GM19467 (cell line): ENCODE measurements around the gene ZNF331.

Experiments used
- ATAC-seq: cut with Tn5 transposase; IDR thresholded peaks from one replicate; pipeline ENCODE4 v1.9.1; 2021; ENCODE audit warnings: mild to moderate bottlenecking, moderate library complexity; ENCODE audit not compliant: unreplicated experiment

ZNF331 gene

DNA sequence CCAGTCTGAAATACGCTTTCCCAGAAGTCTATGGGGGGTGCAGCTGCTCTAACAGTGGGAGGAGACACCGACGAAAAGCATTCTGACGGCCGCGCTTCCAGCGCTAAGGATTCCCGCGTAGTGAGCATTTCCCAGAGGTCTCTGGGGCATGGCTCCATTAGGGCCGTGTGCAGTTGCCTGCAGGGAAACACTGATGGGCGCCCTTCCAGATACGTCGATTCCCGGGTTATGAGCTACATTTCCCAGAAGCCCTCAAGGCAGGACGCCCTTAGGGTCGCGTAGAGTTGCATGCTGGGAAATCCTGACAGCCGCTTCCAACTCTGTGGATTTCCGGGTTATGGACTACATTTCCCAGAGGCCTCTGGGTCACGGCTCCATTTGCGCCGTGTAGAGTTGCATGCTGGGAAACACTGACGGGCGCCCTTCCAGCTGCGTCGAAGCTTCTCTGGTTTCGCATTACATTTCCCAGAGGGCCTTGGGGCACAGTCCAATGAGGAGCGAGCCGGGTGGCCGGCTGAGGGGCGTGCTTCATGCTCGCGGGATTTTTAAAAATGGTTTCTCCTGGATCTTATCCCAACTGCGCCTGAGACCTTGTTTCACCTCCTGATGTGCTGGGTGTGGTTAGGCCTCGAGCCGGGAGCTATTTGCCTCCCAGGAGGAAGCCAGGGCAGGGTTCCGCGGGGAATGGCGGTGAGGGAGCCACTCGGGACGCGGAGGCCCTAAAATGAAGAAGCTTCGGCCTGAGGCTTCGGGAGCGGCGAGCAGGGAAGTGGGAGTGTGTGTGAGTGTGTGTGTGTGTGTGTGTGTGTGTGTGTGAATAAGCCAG, 17.2 kb upstream of the ZNF331 start:
- peak; percentile 88 for ATAC-seq

GRCh38 chr19:53521373-53522202, 16.4 kb upstream of the ZNF331 start:
- no peak for ATAC-seq

- ATAC-seq = no peak
Observed at GRCh38 chr19:53525922-53526321, 12.0 kb upstream of the ZNF331 start.

- ATAC-seq = no peak
Observed at GRCh38 chr19:53530622-53531021, 7.3 kb upstream of the ZNF331 start.

DNA sequence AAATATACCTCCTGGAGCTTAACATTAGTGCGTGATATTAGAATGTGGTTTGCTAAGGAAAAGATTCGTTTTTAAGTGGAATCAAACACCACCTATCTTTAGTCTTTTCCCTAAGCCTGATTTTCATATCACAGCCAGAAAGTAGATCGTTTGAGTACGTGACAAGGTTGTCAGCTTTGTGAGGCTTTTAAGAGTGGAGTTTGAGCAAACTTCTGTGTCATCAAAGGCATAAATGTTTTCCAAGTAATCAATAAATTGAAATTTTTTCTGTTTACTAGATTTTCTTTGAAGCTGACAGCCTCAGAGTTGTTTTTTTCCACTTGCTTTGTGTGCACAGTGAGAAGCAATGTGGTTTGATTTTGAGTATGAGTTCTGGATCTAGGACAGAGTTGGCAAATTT, 6.5 kb upstream of the ZNF331 start:
- no peak for ATAC-seq

- ATAC-seq = no peak
Observed at GRCh38 chr19:53532362-53532761, 5.6 kb upstream of the ZNF331 start.

- no peak for ATAC-seq
Observed at GRCh38 chr19:53536225-53536548, 1.8 kb upstream of the ZNF331 start.

GRCh38 chr19:53537121-53537520, 824 bp upstream of the ZNF331 start:
- ATAC-seq = no peak

- no peak for ATAC-seq
Observed at GRCh38 chr19:53538378-53539109, 599 bp downstream of the ZNF331 start.

- ATAC-seq = no peak
Observed at GRCh38 chr19:53540091-53540490, 2.1 kb downstream of the ZNF331 start.

- ATAC-seq = no peak
Observed at GRCh38 chr19:53541971-53542370, 4.0 kb downstream of the ZNF331 start.

DNA sequence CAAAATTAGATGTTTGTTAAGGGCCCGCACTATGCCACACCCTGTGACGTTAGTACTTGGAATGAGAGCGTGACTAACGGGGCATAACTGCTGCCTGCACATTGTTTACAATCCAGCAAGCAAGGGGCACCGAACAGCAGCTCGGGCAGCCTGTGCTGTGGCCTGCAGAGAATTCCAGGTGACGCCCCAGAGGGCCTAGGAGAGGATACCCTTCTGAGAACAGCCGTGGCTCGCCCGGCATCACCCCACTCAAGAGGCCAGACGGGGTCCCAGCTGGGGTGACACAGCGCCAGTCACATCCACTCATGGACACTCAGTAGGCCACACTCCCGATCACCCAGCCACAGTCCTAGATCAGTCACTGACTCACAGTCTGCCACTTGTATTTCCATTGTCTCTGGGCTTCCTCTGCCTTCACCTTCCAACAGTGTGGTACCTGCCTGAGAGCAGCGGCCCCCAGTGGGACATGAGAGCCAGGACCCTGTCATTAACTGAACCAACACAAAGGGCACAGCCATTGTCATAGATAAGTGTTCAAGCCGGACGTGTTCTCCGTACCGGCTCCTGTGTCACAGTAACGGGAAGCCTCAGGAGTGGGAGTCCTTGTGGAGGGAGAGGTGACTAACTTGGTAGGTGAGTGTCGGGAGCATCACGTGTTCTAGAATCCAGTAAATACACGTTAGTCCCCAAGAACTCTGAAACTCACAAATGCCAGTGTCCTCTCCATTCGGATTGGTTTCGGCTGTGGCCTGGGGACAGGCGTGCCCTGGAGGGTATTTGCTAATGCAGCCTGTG, 7.5 kb downstream of the ZNF331 start:
- ATAC-seq = no peak

GRCh38 chr19:53546758-53547513, 9.0 kb downstream of the ZNF331 start:
- ATAC-seq = no peak

GRCh38 chr19:53549340-53549739, 11.4 kb downstream of the ZNF331 start:
- ATAC-seq = no peak

- no peak for ATAC-seq
Observed at GRCh38 chr19:53552001-53552721, 14.2 kb downstream of the ZNF331 start.

DNA sequence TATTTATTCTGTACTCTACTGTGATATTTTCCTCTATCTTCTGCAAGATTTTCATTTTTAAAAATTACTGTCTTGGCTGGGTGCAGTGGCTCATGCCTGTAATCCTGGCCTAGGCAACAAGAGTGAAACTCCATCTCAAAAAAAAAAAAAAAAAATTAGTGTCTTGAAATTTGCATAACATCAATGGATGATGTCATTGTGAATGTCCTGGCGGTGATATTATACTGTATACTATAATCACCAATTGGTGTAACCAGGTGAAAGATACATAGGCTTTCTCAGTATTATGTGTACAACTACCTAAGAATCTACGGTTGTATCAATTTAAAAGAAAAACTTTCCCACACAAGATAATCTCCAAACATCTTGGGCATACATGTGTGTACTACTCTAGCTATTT, 15.2 kb downstream of the ZNF331 start:
- ATAC-seq = no peak

- peak; percentile 52 for ATAC-seq
Observed at GRCh38 chr19:53553865-53554791, 16.2 kb downstream of the ZNF331 start.

DNA sequence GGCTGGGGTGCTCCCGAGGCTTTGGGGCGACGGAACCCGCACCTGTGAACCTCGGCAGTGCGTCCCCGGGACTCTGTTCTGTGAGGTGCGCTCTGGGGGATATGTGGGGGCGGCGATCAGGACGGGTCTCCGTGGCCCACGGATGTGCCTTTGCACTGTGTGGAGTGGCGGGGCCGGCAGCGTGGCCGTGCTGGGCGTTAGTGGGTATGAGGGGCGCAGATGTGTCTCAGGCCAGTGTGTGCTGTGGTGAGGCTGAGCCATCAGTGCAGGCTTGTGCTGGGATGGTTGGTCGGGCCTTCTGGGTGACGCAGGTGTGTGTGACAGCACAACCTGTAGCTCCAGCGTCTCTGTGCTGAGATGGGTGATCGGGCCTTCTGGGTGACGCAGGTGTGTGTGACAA, 16.9 kb downstream of the ZNF331 start:
- ATAC-seq = no peak
